HG02759 (cell line): ENCODE data around the gene GABPB2.
A peak's percentile ranks its signal among the peaks of the same experiment; 100 is the strongest.
"Not testable (repeated sequence)": the region's sequence is repeated elsewhere in the genome, so short reads cannot be mapped to it uniquely, and the experiment has no call there.

Experiments
- ATAC-seq: cut with Tn5 transposase; IDR thresholded peaks from one replicate; pipeline ENCODE4 v1.9.1; 2021; ENCODE audit warnings: mild to moderate bottlenecking, moderate library complexity; ENCODE audit not compliant: unreplicated experiment

Gene GABPB2

GRCh38 chr1:151059109-151060006, 11.2 kb upstream of the GABPB2 start, which contains the start of gene CDC42SE1:
Gene CDC42SE1, minus strand, starts transcription at chr1:151059622. Its CDS starts 3,892 bp downstream, at chr1:151055730.
- peak; percentile 87 for ATAC-seq

GRCh38 chr1:151060007-151060656, 10.4 kb upstream of the GABPB2 start, which contains the start of gene MLLT11:
Gene MLLT11, plus strand, starts transcription at chr1:151060397. Its CDS starts 6,828 bp downstream, at chr1:151067225.
- no peak for ATAC-seq

GRCh38 chr1:151060657-151061421, 9.7 kb upstream of the GABPB2 start:
- no peak for ATAC-seq

GRCh38 chr1:151061704-151062103, 8.9 kb upstream of the GABPB2 start:
- no peak for ATAC-seq

GRCh38 chr1:151062741-151063371, 7.7 kb upstream of the GABPB2 start:
- no peak for ATAC-seq

GRCh38 chr1:151065089-151065645, 5.4 kb upstream of the GABPB2 start:
- no peak for ATAC-seq

GRCh38 chr1:151067185-151067584, 3.4 kb upstream of the GABPB2 start:
- ATAC-seq: no peak

GRCh38 chr1:151069103-151069486, 1.5 kb upstream of the GABPB2 start:
- no peak for ATAC-seq

- ATAC-seq: no peak
Observed at GRCh38 chr1:151072224-151072623, 1.7 kb downstream of the GABPB2 start.

GRCh38 chr1:151085953-151086559, 15.5 kb downstream of the GABPB2 start:
- ATAC-seq: no peak

GRCh38 chr1:151097426-151097825, 26.9 kb downstream of the GABPB2 start:
- ATAC-seq: not testable (repeated sequence)

GRCh38 chr1:151098126-151098525, 27.6 kb downstream of the GABPB2 start:
- ATAC-seq: no peak

- ATAC-seq: no peak
Observed at GRCh38 chr1:151104630-151105029, 34.1 kb downstream of the GABPB2 start.

- ATAC-seq: no peak
Observed at GRCh38 chr1:151106894-151107293, 36.3 kb downstream of the GABPB2 start.

GRCh38 chr1:151108331-151108730, 37.8 kb downstream of the GABPB2 start:
- no peak for ATAC-seq

- ATAC-seq: no peak
Observed at GRCh38 chr1:151113877-151114276, 43.3 kb downstream of the GABPB2 start.

GRCh38 chr1:151124763-151125403, 54.3 kb downstream of the GABPB2 start:
- ATAC-seq: no peak

- ATAC-seq: no peak
Observed at GRCh38 chr1:151128800-151129199, 58.2 kb downstream of the GABPB2 start.

- peak; percentile 93 for ATAC-seq
Observed at GRCh38 chr1:151130987-151131586, 60.5 kb downstream of the GABPB2 start.
